Stimulated activated CD8-positive, alpha-beta memory T cell treated with anti-CD3 and anti-CD28 coated beads, Interleukin-7, amount 100 ng/mL, for 24 hours (primary cell): ENCODE results near the gene RGS6.

Experiments
- DNase-seq: peaks from one replicate; pipeline ENCODE4 v3.0.0-alpha.2; 2020; ENCODE audit warnings: low read depth

The RGS6 gene

GRCh38 chr14:72554994-72555608 lies 622.9 kb downstream of the RGS6 start:
- no peak for DNase-seq

DNA sequence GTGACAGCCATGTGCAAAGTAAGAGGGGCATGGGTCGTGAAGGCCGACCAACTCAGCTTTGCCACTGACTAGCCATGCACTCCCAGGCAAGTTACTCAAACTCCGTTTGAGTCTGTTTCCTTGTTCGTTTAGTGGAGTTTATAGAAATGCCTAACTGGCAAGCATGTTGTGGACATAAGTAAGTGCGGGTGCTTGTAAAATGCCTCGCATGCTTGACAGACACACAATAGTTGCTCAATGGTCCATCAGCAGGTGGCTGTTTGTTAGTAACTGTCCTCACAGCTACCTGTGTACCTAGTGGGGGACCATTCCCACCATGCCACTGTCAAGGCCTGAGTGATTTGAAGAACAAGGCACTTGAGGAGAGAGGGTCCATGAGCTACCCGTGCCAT lies 623.4 kb downstream of the RGS6 start:
- no peak for DNase-seq

- DNase-seq = no peak
Observed at GRCh38 chr14:72557671-72558070, 625.4 kb downstream of the RGS6 start.

DNA sequence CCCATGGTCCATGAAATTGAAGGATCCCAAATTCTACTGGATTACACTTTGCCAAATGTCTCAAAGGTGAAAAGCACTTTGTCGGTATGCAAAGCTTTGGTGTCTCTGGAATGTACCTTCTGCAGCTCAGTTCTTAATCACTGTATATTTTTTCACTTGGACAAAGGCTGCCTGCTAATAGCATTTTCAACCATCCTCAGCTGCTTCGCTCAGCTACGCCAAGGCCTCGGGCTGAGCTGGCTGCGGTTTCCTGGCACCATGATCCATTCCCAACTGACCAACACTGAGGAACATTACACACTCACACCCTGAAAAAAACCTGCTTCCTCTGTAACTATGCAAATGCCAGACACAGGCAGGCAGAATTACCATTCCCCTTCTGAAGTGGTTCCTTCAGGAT lies 626.5 kb downstream of the RGS6 start:
- DNase-seq = no peak

DNA sequence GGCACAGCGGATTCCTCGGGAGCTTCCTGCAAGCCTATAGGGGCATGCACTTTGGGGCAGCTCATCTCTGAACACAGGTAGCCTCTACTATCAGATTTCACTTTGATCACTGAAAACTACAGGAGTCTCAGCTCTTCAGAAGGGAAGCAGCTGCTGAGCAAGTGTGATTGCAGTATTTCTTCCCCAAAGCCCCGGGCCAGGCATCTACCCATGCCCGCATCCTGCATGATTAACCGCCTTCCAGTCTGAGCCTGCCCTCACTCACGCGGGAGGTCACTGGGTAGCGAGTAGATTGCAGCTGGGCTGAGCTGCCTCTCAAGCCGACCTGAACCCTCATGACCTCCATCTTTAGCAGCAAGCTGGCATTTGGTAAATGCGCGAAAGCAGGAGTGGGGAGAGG lies 627.0 kb downstream of the RGS6 start:
- DNase-seq = no peak

DNA sequence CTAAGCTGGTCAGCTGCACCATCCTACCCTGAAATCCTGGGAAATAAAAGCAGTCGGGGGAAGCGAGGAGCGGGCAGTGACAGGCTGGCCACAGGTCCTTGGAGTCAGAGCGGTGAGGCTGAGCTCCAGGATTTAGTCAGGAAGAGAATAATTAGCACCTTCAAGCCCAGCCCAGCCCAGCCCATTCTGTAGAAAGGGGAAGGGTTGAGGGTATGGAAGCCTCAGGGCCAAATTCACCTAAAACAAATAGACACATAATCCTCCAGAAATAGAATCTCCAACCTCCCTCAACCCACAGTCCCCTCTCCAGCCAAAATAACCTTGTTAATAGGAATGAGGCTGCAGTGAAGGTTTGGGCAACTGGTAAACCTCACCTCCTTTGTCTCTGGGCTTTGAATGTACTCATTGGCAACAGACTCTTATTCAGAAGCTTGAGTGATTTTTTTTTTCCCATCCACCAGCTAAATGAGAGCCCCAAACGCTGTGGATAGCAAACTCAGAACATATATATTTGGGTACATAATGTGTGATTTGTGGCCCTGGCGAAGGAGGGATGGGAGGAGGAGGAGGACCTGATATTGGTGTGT lies 627.5 kb downstream of the RGS6 start:
- DNase-seq = no peak

- DNase-seq = no peak
Observed at GRCh38 chr14:72560331-72560730, 628.1 kb downstream of the RGS6 start.

GRCh38 chr14:72560889-72561493 lies 628.8 kb downstream of the RGS6 start:
- DNase-seq = no peak

- DNase-seq = no peak
Observed at GRCh38 chr14:72562300-72562699, 630.1 kb downstream of the RGS6 start.

- no peak for DNase-seq
Observed at GRCh38 chr14:72563676-72564075, 631.4 kb downstream of the RGS6 start.

DNA sequence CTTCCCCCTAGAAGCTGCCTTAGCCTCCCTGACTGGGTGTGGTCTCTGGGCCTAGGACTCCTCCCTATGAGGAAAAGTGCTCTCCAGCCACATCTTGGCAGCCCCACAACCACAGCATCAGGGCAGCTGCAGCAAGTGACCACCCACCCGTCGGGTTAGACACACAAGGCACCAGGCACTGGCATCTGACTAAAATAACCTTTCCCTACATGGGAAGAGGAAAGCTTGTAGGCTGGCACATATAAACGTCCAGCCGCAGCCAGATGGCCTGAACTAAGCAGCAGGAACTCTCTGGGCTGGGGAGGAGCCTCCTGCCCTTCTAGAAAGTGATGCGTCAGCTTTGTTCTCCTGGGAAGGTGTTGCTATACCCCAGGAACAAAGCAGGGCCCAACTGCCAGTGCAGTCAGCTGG lies 632.9 kb downstream of the RGS6 start:
- DNase-seq = no peak

DNA sequence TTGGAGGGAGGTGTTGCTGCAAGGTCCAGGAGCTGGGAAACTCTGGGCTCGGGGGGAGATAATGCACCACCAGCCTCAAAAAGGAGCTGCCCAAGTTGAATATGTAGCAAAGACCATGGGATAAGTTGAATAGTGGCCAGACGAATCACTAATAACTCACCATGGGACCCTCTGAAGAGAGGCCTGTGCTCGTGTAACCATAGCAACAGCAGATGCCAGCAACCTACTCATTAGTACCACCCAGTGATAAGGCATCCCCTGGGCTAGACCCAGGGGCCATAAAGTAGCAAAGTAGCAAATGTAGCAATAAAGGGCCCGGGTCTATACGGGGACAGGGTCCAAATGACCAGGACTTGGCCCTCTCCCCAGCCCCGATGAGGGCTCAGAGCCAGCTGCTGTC lies 633.7 kb downstream of the RGS6 start:
- no peak for DNase-seq

DNA sequence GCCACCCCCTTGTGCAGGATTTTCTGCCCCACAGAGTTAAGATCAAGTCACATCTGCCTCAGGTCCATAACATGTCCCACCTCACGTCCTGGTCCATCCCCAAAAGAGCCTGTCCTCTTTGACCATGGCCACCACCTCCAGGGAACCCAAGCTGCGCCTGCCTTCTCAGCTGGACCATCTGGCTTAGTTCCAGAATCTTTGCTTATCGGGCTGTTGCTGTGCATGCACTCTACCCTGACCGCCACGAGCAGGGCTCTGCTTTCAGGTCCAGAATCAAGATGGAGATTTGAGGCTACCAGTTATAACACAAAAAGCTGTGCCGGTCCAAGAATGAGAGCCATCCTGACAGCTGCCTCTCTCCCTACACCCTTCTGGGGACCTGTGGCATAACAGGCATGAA lies 635.0 kb downstream of the RGS6 start:
- no peak for DNase-seq

GRCh38 chr14:72568296-72568992 lies 636.2 kb downstream of the RGS6 start:
- no peak for DNase-seq

GRCh38 chr14:72573725-72574417 lies 641.6 kb downstream of the RGS6 start:
- no peak for DNase-seq

GRCh38 chr14:72574715-72575114 lies 642.5 kb downstream of the RGS6 start:
- no peak for DNase-seq

DNA sequence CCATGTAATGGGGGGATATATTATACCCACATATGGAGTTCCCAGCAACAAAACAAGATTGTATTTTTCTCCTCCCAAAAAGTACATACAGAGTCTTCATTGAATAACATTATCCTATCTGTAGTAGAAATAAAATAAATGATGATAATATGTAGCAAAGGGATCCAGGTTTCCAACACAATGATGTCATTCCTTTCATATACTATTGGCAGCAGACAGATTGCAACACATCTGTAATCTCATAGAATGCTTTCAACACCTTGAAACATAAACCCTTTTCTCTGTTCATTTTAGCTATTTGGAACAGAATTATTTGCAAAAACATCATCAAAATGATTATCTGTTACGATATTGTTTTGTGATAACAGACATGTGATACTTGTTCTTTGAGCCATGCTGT lies 644.0 kb downstream of the RGS6 start:
- no peak for DNase-seq

DNA sequence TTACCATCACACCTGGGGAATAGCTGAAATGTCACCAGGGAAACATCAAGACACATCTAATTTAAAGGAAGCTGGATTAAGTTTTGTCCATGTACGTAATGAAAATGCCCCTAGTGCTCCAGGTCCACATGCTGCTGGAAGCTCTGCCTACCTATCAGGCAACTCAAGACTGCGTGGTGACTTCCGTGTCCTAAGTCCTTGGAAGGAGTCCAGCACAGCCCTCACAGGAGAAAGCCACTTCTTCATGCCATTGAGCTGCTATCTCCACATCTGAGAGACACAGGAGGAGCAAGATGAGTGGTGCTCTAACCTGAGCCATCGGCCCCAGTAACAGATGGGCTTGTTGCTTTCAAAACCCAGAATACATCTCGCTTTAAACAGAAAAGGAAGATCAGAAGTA lies 645.3 kb downstream of the RGS6 start:
- DNase-seq = no peak

GRCh38 chr14:72578514-72578913 lies 646.3 kb downstream of the RGS6 start:
- no peak for DNase-seq

DNA sequence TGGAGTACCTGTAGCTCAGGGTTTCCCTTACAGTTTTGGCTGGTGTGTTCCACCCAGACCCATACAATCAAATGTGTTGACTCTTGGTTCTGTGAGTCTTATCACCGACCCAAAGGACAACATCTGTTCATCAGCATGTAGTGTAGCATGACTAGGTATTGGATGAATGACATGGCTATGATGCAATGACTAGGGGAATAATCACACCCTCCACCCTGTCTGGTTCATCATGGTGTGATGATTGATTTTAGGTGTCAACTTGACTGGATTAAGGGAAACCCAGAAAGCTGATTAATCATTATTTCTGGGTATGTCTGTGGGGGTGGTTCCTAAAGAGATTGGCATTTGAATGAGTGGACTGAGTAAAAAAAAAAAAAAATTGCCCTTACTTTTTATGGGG lies 650.4 kb downstream of the RGS6 start:
- no peak for DNase-seq

GRCh38 chr14:72583316-72584272 lies 651.4 kb downstream of the RGS6 start:
- DNase-seq = no peak

DNA sequence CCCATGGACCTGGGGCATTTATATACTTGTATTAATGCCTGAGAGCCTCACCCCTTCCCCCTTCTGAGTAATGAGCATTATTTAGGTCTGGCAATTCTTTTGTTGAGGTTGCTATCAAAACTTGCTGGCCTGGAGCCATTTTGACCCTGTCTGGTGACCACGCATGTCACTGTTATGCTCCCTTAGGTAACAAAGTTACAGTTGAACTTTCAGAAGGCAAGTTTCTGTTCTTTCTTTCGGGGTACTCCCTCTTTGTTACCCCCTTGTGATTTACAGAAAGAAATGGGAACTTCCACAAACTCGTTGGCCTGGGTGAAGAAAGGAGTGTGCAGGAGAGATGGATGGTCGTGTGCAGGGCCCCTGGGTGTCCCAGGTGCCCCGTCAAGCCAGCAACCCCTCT lies 656.3 kb downstream of the RGS6 start:
- no peak for DNase-seq
